GM18505 (cell line): Measurements from ENCODE around the gene C2orf92.
"Not testable (repeated sequence)": the region's sequence is repeated elsewhere in the genome, so short reads cannot be mapped to it uniquely, and the experiment has no call there.

Experiments
- ATAC-seq: cut with Tn5 transposase; IDR thresholded peaks from one replicate; pipeline ENCODE4 v1.9.1; 2021; ENCODE audit not compliant: unreplicated experiment
- POLR2A ChIP-seq: IDR thresholded peaks from 4 replicates; pipeline ENCODE4 v1.6.1; 2011; ENCODE audit warnings: borderline replicate concordance; ENCODE audit not compliant: insufficient read depth, insufficient read length; ENCODE audit errors: extremely low read depth

C2orf92 gene

GRCh38 chr2:97670471-97670870 is 958 bp downstream of the C2orf92 start:
- ATAC-seq = no peak
- no peak for TF ChIP-seq POLR2A

DNA sequence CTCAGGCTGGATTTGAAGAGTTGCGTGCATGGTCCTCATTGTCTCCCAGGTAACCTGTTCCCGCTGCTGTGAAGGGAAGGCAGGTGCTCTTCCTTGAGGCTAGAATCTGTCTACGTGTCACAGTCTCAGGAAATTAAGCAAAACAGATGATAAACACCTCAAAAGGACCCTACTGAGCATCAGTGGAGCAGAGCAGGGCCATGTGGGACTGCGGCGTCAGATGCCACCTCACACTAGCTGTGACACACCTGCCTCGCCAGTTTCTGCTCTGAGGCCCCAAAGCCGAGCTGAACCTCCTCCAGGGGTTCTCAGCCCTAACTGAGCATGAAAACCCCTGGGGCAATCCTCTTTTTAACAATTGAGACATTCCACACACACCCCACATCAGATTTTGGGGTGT is 2.0 kb downstream of the C2orf92 start:
- no peak for ATAC-seq
- no peak for TF ChIP-seq POLR2A

GRCh38 chr2:97672606-97673140 is 3.2 kb downstream of the C2orf92 start:
- not testable (repeated sequence) for ATAC-seq

DNA sequence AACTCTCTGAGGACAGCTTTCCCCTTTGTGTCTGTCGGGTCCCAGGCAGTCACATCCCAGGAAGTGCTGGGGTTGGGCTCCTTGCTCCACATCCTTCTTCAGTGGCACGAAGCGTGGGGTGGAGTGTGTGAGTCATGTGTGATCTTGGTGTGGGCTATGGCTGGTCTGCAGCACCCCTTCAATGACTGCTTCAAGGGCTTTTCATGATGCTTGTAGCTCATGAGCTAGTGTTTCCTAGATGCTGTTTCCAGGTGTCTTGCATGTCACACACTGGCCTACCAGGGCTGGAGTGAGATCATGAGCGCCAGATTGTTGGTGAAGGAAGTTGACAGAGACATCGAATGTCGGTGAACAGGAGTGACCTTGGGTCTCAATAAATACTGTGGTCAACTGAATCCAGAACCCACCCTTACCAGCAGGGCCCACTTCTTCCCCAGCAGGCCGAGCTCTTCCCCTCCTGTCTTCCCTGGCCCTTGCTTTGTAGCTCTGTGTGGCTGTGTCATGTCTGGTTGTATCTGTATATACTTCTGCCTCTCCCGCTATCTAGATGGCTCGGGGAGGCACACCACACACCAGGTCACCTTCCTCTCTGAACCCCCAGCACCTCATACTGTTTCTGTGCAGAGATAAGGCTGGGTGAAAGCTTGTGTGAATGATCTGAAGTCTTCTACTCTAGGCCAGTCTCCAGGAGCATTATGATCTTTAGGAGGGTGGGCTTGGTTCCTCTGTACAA is 3.8 kb downstream of the C2orf92 start:
- no peak for TF ChIP-seq POLR2A
- ATAC-seq = no peak

GRCh38 chr2:97673915-97674283 is 4.4 kb downstream of the C2orf92 start:
- no peak for ATAC-seq
- TF ChIP-seq POLR2A = no peak

GRCh38 chr2:97675430-97676113 is 6.1 kb downstream of the C2orf92 start:
- ATAC-seq = no peak
- no peak for TF ChIP-seq POLR2A

- no peak for TF ChIP-seq POLR2A
- ATAC-seq = no peak
These were observed 7.1 kb downstream of the C2orf92 start for GRCh38 chr2:97676620-97677019.

DNA sequence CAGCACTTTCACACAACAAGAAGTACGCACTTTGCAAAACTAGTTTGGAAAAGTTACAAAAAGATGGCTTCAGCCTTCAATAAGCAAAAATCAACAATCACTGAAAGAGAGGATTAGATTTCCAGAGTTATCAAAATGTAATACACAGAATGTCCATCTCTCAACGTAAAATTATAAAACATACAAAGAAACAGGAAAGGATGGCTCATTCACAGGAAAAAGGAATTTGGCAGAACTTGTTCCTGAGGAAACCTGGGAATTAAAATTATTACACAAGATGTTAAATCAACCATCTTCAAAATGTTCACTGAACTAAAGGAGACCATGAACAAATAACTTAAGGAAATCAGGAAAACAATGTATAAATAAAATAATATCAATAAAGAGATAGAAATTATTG is 8.0 kb downstream of the C2orf92 start:
- no peak for ATAC-seq
- TF ChIP-seq POLR2A = no peak

GRCh38 chr2:97678298-97678697 is 8.8 kb downstream of the C2orf92 start:
- no peak for TF ChIP-seq POLR2A
- ATAC-seq = no peak

GRCh38 chr2:97687235-97687634 is 17.7 kb downstream of the C2orf92 start:
- not testable (repeated sequence) for ATAC-seq

GRCh38 chr2:97688062-97688827 is 18.7 kb downstream of the C2orf92 start:
- ATAC-seq = no peak

DNA sequence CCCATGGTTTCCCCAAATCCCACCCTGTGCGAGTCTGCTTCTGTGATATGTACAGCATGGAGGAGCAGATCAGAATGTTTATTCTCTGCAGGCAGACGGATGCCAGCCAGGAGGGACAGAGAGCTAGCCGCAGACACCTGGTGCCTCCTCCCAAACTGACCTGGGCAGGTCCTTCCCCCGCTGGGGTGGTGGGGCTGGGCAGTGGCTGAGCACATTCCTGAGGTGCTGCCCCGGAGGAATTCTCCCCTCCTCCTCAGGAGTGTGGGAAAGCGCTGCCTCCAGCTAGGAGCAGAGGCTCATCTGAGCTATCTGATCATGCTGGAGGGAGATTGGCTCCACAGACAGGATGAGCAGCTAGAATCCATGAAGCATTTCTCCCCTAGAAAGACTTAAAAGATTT is 21.7 kb downstream of the C2orf92 start:
- TF ChIP-seq POLR2A = no peak
- no peak for ATAC-seq

More at GRCh38 chr2:97688062-97688827, 18.7 kb downstream of the C2orf92 start:
- no peak for TF ChIP-seq POLR2A

- TF ChIP-seq POLR2A = no peak
- ATAC-seq = no peak
These were observed 24.0 kb downstream of the C2orf92 start for GRCh38 chr2:97693476-97693875.

DNA sequence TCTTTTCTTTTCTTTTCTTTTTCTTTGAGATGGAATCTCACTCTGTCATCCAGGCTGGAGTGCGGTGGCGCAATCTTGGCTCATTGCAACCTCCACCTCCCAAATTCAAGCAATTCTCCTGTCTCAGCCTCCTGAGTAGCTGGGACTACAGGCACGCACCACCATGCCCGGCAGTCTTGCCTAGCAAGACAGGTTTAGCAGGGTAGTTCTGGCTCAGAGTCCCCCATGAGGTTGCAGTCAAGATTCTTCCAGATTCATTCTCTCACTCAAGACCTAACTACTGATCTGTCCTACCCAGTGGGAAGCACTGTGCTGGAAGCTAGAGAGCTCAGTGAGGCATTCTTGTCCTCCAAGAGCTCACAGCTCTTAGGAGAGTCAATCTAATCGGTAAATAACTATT is 26.2 kb downstream of the C2orf92 start:
- TF ChIP-seq POLR2A = no peak
- ATAC-seq = no peak
